SU-DHL-6 (cell line): ENCODE measurements around the gene NCOR2.

Experiments used
- CTCF ChIP-seq: fragments of 200-600 bp; sonication (generic); IDR thresholded peaks from one replicate; pipeline ENCODE4 v1.5.1; 2017; ENCODE audit warnings: antibody characterized with exemption, mild to moderate bottlenecking, low read length, moderate library complexity; ENCODE audit not compliant: insufficient read depth, poor library complexity, severe bottlenecking
- EZH2phosphoT487 ChIP-seq: fragments of 200-600 bp; sonication (generic), shearing (Covaris generic); conservative IDR thresholded peaks from 2 replicates; pipeline ENCODE4 v1.6.1; 2018; ENCODE audit warnings: mild to moderate bottlenecking, antibody characterized with exemption, low read length, moderate library complexity, mixed read lengths

- TF ChIP-seq CTCF (no peak), EZH2phosphoT487 (no peak)
These were observed 15.9 kb downstream of the NCOR2 start for GRCh38 chr12:124551268-124552144.
